Measurements from ENCODE around the gene ZNF598. TPM values are rescaled to one million over a fixed set of nuclear protein-coding genes. Genes with fewer than 3 reads are reported as not detected.

The ZNF598 gene
- total and polyA plus RNA-seq, 2 of the 13 experiments (the other 11 are each of a cell fraction or from before 2014, with no cell fraction given), result 13.5 to 14.2 TPM

- TF ChIP-seq MLLT10 (CRISPR knock-in tag; IDR thresholded peaks at IDR 0.05) (no peak), CREBL2 (CRISPR knock-in tag; IDR thresholded peaks at IDR 0.05; ENCODE audit: borderline replicate concordance) (no peak), FOXC1 (CRISPR knock-in tag; IDR thresholded peaks at IDR 0.05; ENCODE audit: borderline replicate concordance) (no peak; the same call in 1 of the 2 replicates), THYN1 (CRISPR knock-in tag; IDR thresholded peaks at IDR 0.05; ENCODE audit: borderline replicate concordance, low read depth) (no peak), CBX1 (IDR thresholded peaks at IDR 0.05; ENCODE audit: low read depth) (peak; percentile 48), HOXD1 (CRISPR knock-in tag; IDR thresholded peaks at IDR 0.05) (peak; percentile 57; the same call in 1 of the 2 replicates), ZKSCAN1 (IDR thresholded peaks at IDR 0.05; ENCODE audit: low read length) (no peak), SCMH1 (CRISPR knock-in tag; IDR thresholded peaks at IDR 0.05; ENCODE audit: borderline replicate concordance) (no peak), EEA1 (CRISPR knock-in tag; IDR thresholded peaks at IDR 0.05; ENCODE audit: borderline replicate concordance) (no peak), TERF1 (CRISPR knock-in tag; IDR thresholded peaks at IDR 0.05) (no peak), HOXA7 (CRISPR knock-in tag; IDR thresholded peaks at IDR 0.05) (no peak), MYPOP (CRISPR knock-in tag; IDR thresholded peaks at IDR 0.05) (no peak), ZBTB1 (CRISPR knock-in tag; IDR thresholded peaks at IDR 0.05; ENCODE audit: borderline replicate concordance) (no peak), ARID2 (CRISPR knock-in tag; IDR thresholded peaks at IDR 0.05; ENCODE audit: borderline replicate concordance) (peak; percentile 88; the same call in 1 of the 2 replicates), ZNF567 (CRISPR knock-in tag; IDR thresholded peaks at IDR 0.05; ENCODE audit: borderline replicate concordance) (no peak), ATF4 (CRISPR knock-in tag; IDR thresholded peaks at IDR 0.05) (no peak), ZKSCAN5 (CRISPR knock-in tag; IDR thresholded peaks at IDR 0.05) (no peak), MAFF (IDR thresholded peaks at IDR 0.05; ENCODE audit: low read depth, low read length) (no peak), ZNF232 (CRISPR knock-in tag; IDR thresholded peaks at IDR 0.05; ENCODE audit: borderline replicate concordance) (no peak), ZNF33B (CRISPR knock-in tag; IDR thresholded peaks at IDR 0.05) (no peak), NR2F2 (IDR thresholded peaks at IDR 0.05; ENCODE audit: borderline replicate concordance, low read depth) (peak; percentile 93), ZNF280D (CRISPR knock-in tag; IDR thresholded peaks at IDR 0.05) (peak; percentile 87), ZNF766 (CRISPR knock-in tag; IDR thresholded peaks at IDR 0.05; ENCODE audit: borderline replicate concordance) (0 out of 2 replicates have a peak, but pooled peaks have one; percentile 29), MATR3 (CRISPR knock-in tag; IDR thresholded peaks at IDR 0.05) (no peak)
Measured at GRCh38 chr16:2039274-2040031, 29.8 kb upstream of the ZNF598 start (continued).

Measured in HepG2 (cell line).